Measurements from ENCODE around the gene FRMD7.
"Not testable (repeated sequence)": the region's sequence is repeated elsewhere in the genome, so short reads cannot be mapped to it uniquely, and the experiment has no call there.

Gene FRMD7

GRCh38 chrX:132125906-132126305 lies 1.9 kb downstream of the FRMD7 start:
- H3K36me3 ChIP-seq (ENCODE audit: control insufficient read depth, insufficient read depth, low read length) = no peaks in the 10 kb centered on the region
- H3K4me3 ChIP-seq (ENCODE audit: low read depth, low read length) = no peak overlapping the region
- H3K4me1 ChIP-seq (ENCODE audit: control insufficient read depth, insufficient read depth, low read length) = peaks cover 8% of the 10 kb centered on the region; the same call in 1 of the 2 replicates
- no peak overlapping the region for H3K9ac ChIP-seq (ENCODE audit: low read length)
- H3K9me3 ChIP-seq (ENCODE audit: control insufficient read depth, insufficient read depth, low read depth, low read length) = peaks cover 3% of the 10 kb centered on the region
- H3K27ac ChIP-seq (ENCODE audit: low read depth, low read length) = no peak overlapping the region
- peaks cover 11% of the 10 kb centered on the region; the same call in 1 of the 2 replicates for H3K27me3 ChIP-seq (ENCODE audit: control insufficient read depth, insufficient read depth, low read length)

- Histone ChIP-seq H3K4me3 (ENCODE audit: low read depth, low read length) (no peak overlapping the region), H3K27me3 (ENCODE audit: control insufficient read depth, insufficient read depth, low read length) (peaks cover 11% of the 10 kb centered on the region; the same call in 1 of the 2 replicates), H3K9me3 (ENCODE audit: control insufficient read depth, insufficient read depth, low read depth, low read length) (peaks cover 8% of the 10 kb centered on the region), H3K36me3 (ENCODE audit: control insufficient read depth, insufficient read depth, low read length) (no peaks in the 10 kb centered on the region), H3K4me1 (ENCODE audit: control insufficient read depth, insufficient read depth, low read length) (peaks cover 23% of the 10 kb centered on the region), H3K27ac (ENCODE audit: low read depth, low read length) (no peak overlapping the region), H3K9ac (ENCODE audit: low read length) (no peak overlapping the region)
Measured at GRCh38 chrX:132120913-132121312, 6.9 kb downstream of the FRMD7 start.

DNA sequence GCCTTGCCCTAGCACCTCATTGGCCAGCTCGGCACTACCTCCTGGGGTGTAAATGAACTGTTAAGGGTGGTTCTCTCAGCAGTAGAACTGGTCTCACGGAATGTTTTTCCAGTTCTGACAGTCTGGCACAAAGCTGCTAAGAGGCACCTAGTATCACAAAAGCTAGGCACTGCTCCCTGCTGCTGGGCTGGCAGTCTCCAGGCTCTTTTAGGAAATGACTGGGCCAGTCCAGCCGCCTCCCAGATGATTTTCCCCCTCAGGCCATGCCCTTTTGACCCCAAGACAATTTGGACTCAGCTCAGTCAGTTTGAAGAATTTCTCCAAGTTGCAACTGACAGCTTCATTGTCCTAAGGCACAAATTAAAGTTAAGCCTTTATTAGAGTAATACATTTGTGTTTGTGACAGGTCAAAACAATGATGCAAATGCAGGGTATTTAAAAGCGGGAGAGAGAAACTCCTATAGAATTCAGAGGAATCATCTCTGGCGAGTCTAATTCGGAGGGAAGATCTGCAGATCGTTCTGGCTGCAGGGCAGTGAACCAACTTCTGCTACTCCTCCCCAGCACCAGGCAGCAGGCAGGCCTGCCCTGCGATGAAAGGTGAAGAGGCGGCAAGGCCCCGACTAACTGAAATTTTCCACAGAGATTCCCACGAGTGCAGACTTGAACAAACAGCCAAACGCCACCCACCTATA lies 7.9 kb downstream of the FRMD7 start:
- H3K4me3 ChIP-seq (ENCODE audit: low read depth, low read length) = no peak overlapping the region
- peaks cover 14% of the 10 kb centered on the region; the same call in 1 of the 2 replicates for H3K27me3 ChIP-seq (ENCODE audit: control insufficient read depth, insufficient read depth, low read length)
- peaks cover 8% of the 10 kb centered on the region for H3K9me3 ChIP-seq (ENCODE audit: control insufficient read depth, insufficient read depth, low read depth, low read length)
- peaks cover 23% of the 10 kb centered on the region for H3K4me1 ChIP-seq (ENCODE audit: control insufficient read depth, insufficient read depth, low read length)
- H3K27ac ChIP-seq (ENCODE audit: low read depth, low read length) = peak overlapping the region; percentile 36; the same call in 1 of the 2 replicates
- no peak overlapping the region for H3K9ac ChIP-seq (ENCODE audit: low read length)
- no peaks in the 10 kb centered on the region for H3K36me3 ChIP-seq (ENCODE audit: control insufficient read depth, insufficient read depth, low read length)

GRCh38 chrX:132119283-132119682 lies 8.5 kb downstream of the FRMD7 start:
- no peak overlapping the region for H3K4me3 ChIP-seq (ENCODE audit: low read depth, low read length)
- peak overlapping the region; percentile 36; the same call in 1 of the 2 replicates for H3K27ac ChIP-seq (ENCODE audit: low read depth, low read length)
- peaks cover 14% of the 10 kb centered on the region; the same call in 1 of the 2 replicates for H3K27me3 ChIP-seq (ENCODE audit: control insufficient read depth, insufficient read depth, low read length)
- peaks cover 8% of the 10 kb centered on the region for H3K9me3 ChIP-seq (ENCODE audit: control insufficient read depth, insufficient read depth, low read depth, low read length)
- H3K36me3 ChIP-seq (ENCODE audit: control insufficient read depth, insufficient read depth, low read length) = no peaks in the 10 kb centered on the region
- peaks cover 23% of the 10 kb centered on the region for H3K4me1 ChIP-seq (ENCODE audit: control insufficient read depth, insufficient read depth, low read length)
- no peak overlapping the region for H3K9ac ChIP-seq (ENCODE audit: low read length)

DNA sequence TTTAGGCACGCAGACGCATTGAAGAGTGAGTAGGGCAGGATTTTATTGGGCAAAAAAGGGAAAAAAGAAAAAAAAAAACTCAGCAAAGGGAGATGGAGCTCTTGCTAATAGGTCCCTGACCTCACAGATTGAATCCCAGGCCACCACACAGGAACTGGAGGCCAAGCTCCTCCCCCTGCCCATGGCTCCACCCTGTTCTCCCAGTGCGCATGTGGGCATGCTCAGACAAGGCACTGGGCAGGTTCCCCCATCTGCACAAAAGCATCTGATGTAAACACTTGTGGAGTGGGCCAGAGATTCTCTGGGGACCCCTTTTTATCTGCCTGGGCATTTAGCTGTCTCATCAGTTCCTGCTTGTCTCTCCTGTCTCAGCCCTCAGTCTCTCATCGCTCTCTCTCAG lies 9.5 kb downstream of the FRMD7 start:
- peaks cover 23% of the 10 kb centered on the region for H3K4me1 ChIP-seq (ENCODE audit: control insufficient read depth, insufficient read depth, low read length)
- H3K27me3 ChIP-seq (ENCODE audit: control insufficient read depth, insufficient read depth, low read length) = peaks cover 14% of the 10 kb centered on the region; the same call in 1 of the 2 replicates
- no peak overlapping the region for H3K27ac ChIP-seq (ENCODE audit: low read depth, low read length)
- peaks cover 8% of the 10 kb centered on the region for H3K9me3 ChIP-seq (ENCODE audit: control insufficient read depth, insufficient read depth, low read depth, low read length)
- no peaks in the 10 kb centered on the region for H3K36me3 ChIP-seq (ENCODE audit: control insufficient read depth, insufficient read depth, low read length)
- H3K4me3 ChIP-seq (ENCODE audit: low read depth, low read length) = no peak overlapping the region
- no peak overlapping the region for H3K9ac ChIP-seq (ENCODE audit: low read length)

GRCh38 chrX:132115792-132116191 lies 12.0 kb downstream of the FRMD7 start:
- Histone ChIP-seq H3K4me3 (ENCODE audit: low read depth, low read length) (no peak overlapping the region), H3K9ac (ENCODE audit: low read length) (no peak overlapping the region), H3K27me3 (ENCODE audit: control insufficient read depth, insufficient read depth, low read length) (peaks cover 6% of the 10 kb centered on the region; the same call in 1 of the 2 replicates), H3K9me3 (ENCODE audit: control insufficient read depth, insufficient read depth, low read depth, low read length) (peaks cover 3% of the 10 kb centered on the region), H3K36me3 (ENCODE audit: control insufficient read depth, insufficient read depth, low read length) (no peaks in the 10 kb centered on the region), H3K4me1 (ENCODE audit: control insufficient read depth, insufficient read depth, low read length) (peaks cover 33% of the 10 kb centered on the region), H3K27ac (ENCODE audit: low read depth, low read length) (no peak overlapping the region)

DNA sequence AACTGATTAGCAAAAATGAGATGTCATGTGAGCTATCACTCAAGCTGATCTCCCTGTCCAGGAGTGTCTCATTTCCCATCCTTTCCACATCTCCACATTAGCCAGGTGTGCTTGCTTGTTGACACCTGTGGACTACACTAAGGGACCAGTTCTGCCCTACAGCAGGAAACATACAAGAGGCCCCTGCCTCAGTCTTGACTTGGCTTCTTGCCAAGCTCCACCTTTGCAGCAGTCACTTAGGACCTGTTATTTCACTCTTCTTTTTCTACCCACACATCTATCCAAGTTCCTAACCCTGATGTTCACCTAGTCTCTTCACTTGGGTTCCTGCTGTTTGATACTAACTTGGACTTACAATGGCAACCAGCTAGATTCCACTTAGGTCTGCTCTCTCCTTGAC lies 13.2 kb downstream of the FRMD7 start:
- no peaks in the 10 kb centered on the region for H3K9me3 ChIP-seq (ENCODE audit: control insufficient read depth, insufficient read depth, low read depth, low read length)
- peaks cover 12% of the 10 kb centered on the region; the same call in 1 of the 2 replicates for H3K27me3 ChIP-seq (ENCODE audit: control insufficient read depth, insufficient read depth, low read length)
- no peaks in the 10 kb centered on the region for H3K36me3 ChIP-seq (ENCODE audit: control insufficient read depth, insufficient read depth, low read length)
- no peak overlapping the region for H3K4me3 ChIP-seq (ENCODE audit: low read depth, low read length)
- H3K27ac ChIP-seq (ENCODE audit: low read depth, low read length) = no peak overlapping the region
- no peak overlapping the region for H3K9ac ChIP-seq (ENCODE audit: low read length)
- peaks cover 23% of the 10 kb centered on the region for H3K4me1 ChIP-seq (ENCODE audit: control insufficient read depth, insufficient read depth, low read length)

GRCh38 chrX:132107291-132107690 lies 20.5 kb downstream of the FRMD7 start:
- Histone ChIP-seq H3K4me1 (ENCODE audit: control insufficient read depth, insufficient read depth, low read length) (peaks cover 5% of the 10 kb centered on the region), H3K9me3 (ENCODE audit: control insufficient read depth, insufficient read depth, low read depth, low read length) (no peaks in the 10 kb centered on the region), H3K36me3 (ENCODE audit: control insufficient read depth, insufficient read depth, low read length) (no peaks in the 10 kb centered on the region)

GRCh38 chrX:132101799-132102198 lies 26.0 kb downstream of the FRMD7 start:
- no peaks in the 10 kb centered on the region for H3K4me1 ChIP-seq (ENCODE audit: control insufficient read depth, insufficient read depth, low read length)
- no peaks in the 10 kb centered on the region for H3K9me3 ChIP-seq (ENCODE audit: control insufficient read depth, insufficient read depth, low read depth, low read length)
- no peak overlapping the region for H3K9ac ChIP-seq (ENCODE audit: low read length)
- no peak overlapping the region for H3K4me3 ChIP-seq (ENCODE audit: low read depth, low read length)
- H3K27ac ChIP-seq (ENCODE audit: low read depth, low read length) = no peak overlapping the region
- H3K36me3 ChIP-seq (ENCODE audit: control insufficient read depth, insufficient read depth, low read length) = no peaks in the 10 kb centered on the region
- H3K27me3 ChIP-seq (ENCODE audit: control insufficient read depth, insufficient read depth, low read length) = peaks cover 7% of the 10 kb centered on the region; the same call in 1 of the 2 replicates

More at GRCh38 chrX:132107291-132107690, 20.5 kb downstream of the FRMD7 start:
- H3K27ac ChIP-seq (ENCODE audit: low read depth, low read length) = no peak overlapping the region
- no peak overlapping the region for H3K9ac ChIP-seq (ENCODE audit: low read length)
- no peak overlapping the region for H3K4me3 ChIP-seq (ENCODE audit: low read depth, low read length)
- H3K27me3 ChIP-seq (ENCODE audit: control insufficient read depth, insufficient read depth, low read length) = peaks cover 7% of the 10 kb centered on the region; the same call in 1 of the 2 replicates

DNA sequence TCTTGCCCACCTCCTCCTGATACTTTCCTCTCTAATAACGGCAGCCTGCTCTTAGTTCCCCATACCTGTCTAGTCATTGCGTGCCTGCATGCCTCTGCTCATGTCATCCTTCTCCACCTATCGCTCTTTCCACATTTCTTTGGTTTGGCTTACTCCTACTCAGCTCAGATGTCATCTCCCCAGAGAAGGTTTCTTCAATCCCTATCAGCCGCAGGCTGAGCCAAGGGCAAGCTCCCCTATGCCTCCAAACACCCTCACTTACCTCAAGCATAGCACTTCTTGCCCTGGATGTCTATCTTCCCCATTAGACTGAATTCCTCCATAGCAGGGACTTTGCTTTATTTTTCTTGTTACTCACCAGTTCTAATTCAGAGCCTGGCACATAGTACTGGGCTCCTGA lies 26.6 kb downstream of the FRMD7 start:
- H3K27ac ChIP-seq (ENCODE audit: low read depth, low read length) = no peak overlapping the region
- no peak overlapping the region for H3K4me3 ChIP-seq (ENCODE audit: low read depth, low read length)
- no peak overlapping the region for H3K9ac ChIP-seq (ENCODE audit: low read length)
- peaks cover 7% of the 10 kb centered on the region; the same call in 1 of the 2 replicates for H3K27me3 ChIP-seq (ENCODE audit: control insufficient read depth, insufficient read depth, low read length)
- no peaks in the 10 kb centered on the region for H3K36me3 ChIP-seq (ENCODE audit: control insufficient read depth, insufficient read depth, low read length)
- H3K4me1 ChIP-seq (ENCODE audit: control insufficient read depth, insufficient read depth, low read length) = no peaks in the 10 kb centered on the region
- H3K9me3 ChIP-seq (ENCODE audit: control insufficient read depth, insufficient read depth, low read depth, low read length) = no peaks in the 10 kb centered on the region

GRCh38 chrX:132098704-132099103 lies 29.1 kb downstream of the FRMD7 start:
- not testable (repeated sequence) for H3K4me3 ChIP-seq (ENCODE audit: low read depth, low read length); H3K9ac ChIP-seq (ENCODE audit: low read length); H3K27ac ChIP-seq (ENCODE audit: low read depth, low read length); H3K9me3 ChIP-seq (ENCODE audit: control insufficient read depth, insufficient read depth, low read depth, low read length); H3K36me3 ChIP-seq (ENCODE audit: control insufficient read depth, insufficient read depth, low read length); H3K4me1 ChIP-seq (ENCODE audit: control insufficient read depth, insufficient read depth, low read length)
- H3K27me3 ChIP-seq (ENCODE audit: control insufficient read depth, insufficient read depth, low read length) = peaks cover 13% of the 10 kb centered on the region; the same call in 1 of the 2 replicates
